SU-DHL-6 (cell line): ENCODE data around the gene CBX1.

Source experiments
- CTCF ChIP-seq: fragments of 200-600 bp; sonication (generic); IDR thresholded peaks from one replicate; pipeline ENCODE4 v1.5.1; 2017; ENCODE audit warnings: antibody characterized with exemption, mild to moderate bottlenecking, low read length, moderate library complexity; ENCODE audit not compliant: insufficient read depth, poor library complexity, severe bottlenecking
- EZH2phosphoT487 ChIP-seq: fragments of 200-600 bp; sonication (generic), shearing (Covaris generic); conservative IDR thresholded peaks from 2 replicates; pipeline ENCODE4 v1.6.1; 2018; ENCODE audit warnings: mild to moderate bottlenecking, antibody characterized with exemption, low read length, moderate library complexity, mixed read lengths

- TF ChIP-seq CTCF (no peak), EZH2phosphoT487 (no peak)
These were observed 48.1 kb downstream of the CBX1 start for GRCh38 chr17:48052956-48053757.
